ENCODE data around the gene FOSL1.

The FOSL1 gene

DNA sequence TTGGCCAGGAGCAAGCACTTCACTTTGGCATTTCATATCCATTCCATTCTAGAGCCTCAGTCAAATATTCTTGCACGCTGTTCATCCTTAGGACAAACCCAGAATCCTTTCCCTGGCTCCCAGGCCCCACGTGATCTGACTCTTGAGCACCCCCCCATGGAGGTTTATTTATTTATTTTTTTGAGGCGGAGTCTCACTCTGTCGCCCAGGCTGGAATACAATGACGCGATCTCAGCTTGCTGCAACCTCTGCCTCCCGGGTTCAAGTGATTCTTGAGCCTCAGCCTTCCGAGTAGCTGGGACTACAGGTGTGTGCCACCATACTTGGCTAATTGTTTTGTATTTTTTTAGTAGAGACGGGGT is 32.4 kb upstream of the FOSL1 start:
- peaks cover 0 to 12% of the 10 kb centered on the region in 2 donors for H3K4me1 ChIP-seq (ENCODE audit: control insufficient read depth in 2 of 2, insufficient read depth in 1 of 2, low read depth in 1 of 2, low read length in 2 of 2)
- no peak overlapping the region for H3K18ac ChIP-seq (ENCODE audit: low read length)
- H4K91ac ChIP-seq (ENCODE audit: low read depth, low read length, poor library complexity), result no peak overlapping the region
- H2BK5ac ChIP-seq (ENCODE audit: low read length), result no peak overlapping the region
- no CpG with 5 or more reads among the region's 9 CpGs for WGBS, 2 donors (ENCODE audit: extremely low coverage in 2 of 2, insufficient read length in 2 of 2, insufficient replicate concordance in 1 of 2)
- no peak overlapping the region for H2BK12ac ChIP-seq (ENCODE audit: low read length)
- no peak overlapping the region for H3K4me2 ChIP-seq (ENCODE audit: insufficient read depth, low read length, poor library complexity, severe bottlenecking)
- DNase-seq (ENCODE audit: low spot score), result no peak
- H3K4me3 ChIP-seq (ENCODE audit: low read length in 2 of 2), result no peak overlapping the region
- H2BK15ac ChIP-seq (ENCODE audit: low read length), result no peak overlapping the region
- H3K9me3 ChIP-seq (replicated peaks in 1 of 2; ENCODE audit: control insufficient read depth in 2 of 2, insufficient read depth in 1 of 2, low read depth in 1 of 2, low read length in 2 of 2), result no peaks in the 10 kb centered on the region
- H3K14ac ChIP-seq (ENCODE audit: low read length), result no peak overlapping the region
- no peak overlapping the region for H3K9ac ChIP-seq (ENCODE audit: low read depth, low read length, poor library complexity)
- no peak overlapping the region for H3K4ac ChIP-seq (ENCODE audit: low read length)
- no peak overlapping the region for H2AK5ac ChIP-seq (ENCODE audit: low read depth, low read length)
- H3K23ac ChIP-seq (ENCODE audit: low read depth, low read length, poor library complexity), result no peak overlapping the region
- H3K36me3 ChIP-seq (replicated peaks in 1 of 2; ENCODE audit: control insufficient read depth in 2 of 2, insufficient read depth in 2 of 2, low read length in 2 of 2), result no peaks in the 10 kb centered on the region
- H3K79me1 ChIP-seq (ENCODE audit: low read depth, low read length), result no peaks in the 10 kb centered on the region
- H2AFZ ChIP-seq (ENCODE audit: low read length), result peak overlapping the region; percentile 52
- no peak overlapping the region for H2BK120ac ChIP-seq (ENCODE audit: low read depth, low read length)
- H3K27me3 ChIP-seq (ENCODE audit: control insufficient read depth in 3 of 3, insufficient read depth in 3 of 3, low read depth in 1 of 3, low read length in 3 of 3), result no peaks in the 10 kb centered on the region
- no peak overlapping the region for H3K27ac ChIP-seq (replicated peaks; ENCODE audit: low read length)
- no peak overlapping the region for H4K8ac ChIP-seq (ENCODE audit: low read depth, low read length)

- Histone ChIP-seq H3K23ac (ENCODE audit: low read depth, low read length, poor library complexity) (no peak overlapping the region), H2BK120ac (ENCODE audit: low read depth, low read length) (no peak overlapping the region), H3K9ac (ENCODE audit: low read depth, low read length, poor library complexity) (no peak overlapping the region), H3K4me1 (ENCODE audit: control insufficient read depth in 2 of 2, insufficient read depth in 1 of 2, low read depth in 1 of 2, low read length in 2 of 2) (peaks cover 0 to 11% of the 10 kb centered on the region in 2 donors), H3K79me1 (ENCODE audit: low read depth, low read length) (no peaks in the 10 kb centered on the region), H2AFZ (ENCODE audit: low read length) (peak overlapping the region; percentile 52), H4K8ac (ENCODE audit: low read depth, low read length) (no peak overlapping the region), H3K27me3 (ENCODE audit: control insufficient read depth in 3 of 3, insufficient read depth in 3 of 3, low read depth in 1 of 3, low read length in 3 of 3) (no peaks in the 10 kb centered on the region), H2AK5ac (ENCODE audit: low read depth, low read length) (no peak overlapping the region), H3K9me3 (replicated peaks in 1 of 2; ENCODE audit: control insufficient read depth in 2 of 2, insufficient read depth in 1 of 2, low read depth in 1 of 2, low read length in 2 of 2) (no peaks in the 10 kb centered on the region), H3K36me3 (replicated peaks in 1 of 2; ENCODE audit: control insufficient read depth in 2 of 2, insufficient read depth in 2 of 2, low read length in 2 of 2) (no peaks in the 10 kb centered on the region), H3K27ac (replicated peaks; ENCODE audit: low read length) (no peak overlapping the region), H3K4me3 (ENCODE audit: low read length in 2 of 2) (no peak overlapping the region), H4K91ac (ENCODE audit: low read depth, low read length, poor library complexity) (no peak overlapping the region), H3K4me2 (ENCODE audit: insufficient read depth, low read length, poor library complexity, severe bottlenecking) (no peak overlapping the region), H2BK15ac (ENCODE audit: low read length) (peak overlapping the region; percentile 35), H3K14ac (ENCODE audit: low read length) (no peak overlapping the region), H3K18ac (ENCODE audit: low read length) (no peak overlapping the region), H2BK12ac (ENCODE audit: low read length) (no peak overlapping the region), H3K4ac (ENCODE audit: low read length) (no peak overlapping the region), H2BK5ac (ENCODE audit: low read length) (peak overlapping the region; percentile 39)
- no CpG with 5 or more reads among the region's 13 CpGs for WGBS, 2 donors (ENCODE audit: extremely low coverage in 2 of 2, insufficient read length in 2 of 2, insufficient replicate concordance in 1 of 2)
- DNase-seq (ENCODE audit: low spot score), result no peak
Measured at GRCh38 chr11:65931773-65932557, 31.8 kb upstream of the FOSL1 start.

GRCh38 chr11:65928667-65929066 is 28.5 kb upstream of the FOSL1 start:
- Histone ChIP-seq H2BK15ac (ENCODE audit: low read length) (no peak overlapping the region), H2BK120ac (ENCODE audit: low read depth, low read length) (no peak overlapping the region), H2AK5ac (ENCODE audit: low read depth, low read length) (peak overlapping the region; percentile 75), H4K91ac (ENCODE audit: low read depth, low read length, poor library complexity) (no peak overlapping the region), H4K8ac (ENCODE audit: low read depth, low read length) (no peak overlapping the region), H3K4me1 (ENCODE audit: control insufficient read depth in 2 of 2, insufficient read depth in 1 of 2, low read depth in 1 of 2, low read length in 2 of 2) (peaks cover 0 to 11% of the 10 kb centered on the region in 2 donors), H3K27ac (replicated peaks; ENCODE audit: low read length) (no peak overlapping the region), H3K9me3 (replicated peaks in 1 of 2; ENCODE audit: control insufficient read depth in 2 of 2, insufficient read depth in 1 of 2, low read depth in 1 of 2, low read length in 2 of 2) (no peaks in the 10 kb centered on the region), H2BK5ac (ENCODE audit: low read length) (no peak overlapping the region), H3K9ac (ENCODE audit: low read depth, low read length, poor library complexity) (no peak overlapping the region), H3K4ac (ENCODE audit: low read length) (no peak overlapping the region), H3K4me3 (ENCODE audit: low read length in 2 of 2) (no peak overlapping the region), H3K27me3 (ENCODE audit: control insufficient read depth in 3 of 3, insufficient read depth in 3 of 3, low read depth in 1 of 3, low read length in 3 of 3) (no peaks in the 10 kb centered on the region), H3K4me2 (ENCODE audit: insufficient read depth, low read length, poor library complexity, severe bottlenecking) (no peak overlapping the region), H3K79me1 (ENCODE audit: low read depth, low read length) (no peaks in the 10 kb centered on the region), H3K14ac (ENCODE audit: low read length) (no peak overlapping the region), H2BK12ac (ENCODE audit: low read length) (no peak overlapping the region), H2AFZ (ENCODE audit: low read length) (peak overlapping the region; percentile 65), H3K36me3 (replicated peaks in 1 of 2; ENCODE audit: control insufficient read depth in 2 of 2, insufficient read depth in 2 of 2, low read length in 2 of 2) (peaks cover 3% of the 10 kb centered on the region in 2 donors), H3K23ac (ENCODE audit: low read depth, low read length, poor library complexity) (no peak overlapping the region), H3K18ac (ENCODE audit: low read length) (no peak overlapping the region)
- no peak for DNase-seq (ENCODE audit: low spot score)
- no CpG with 5 or more reads among the region's 6 CpGs for WGBS, 2 donors (ENCODE audit: extremely low coverage in 2 of 2, insufficient read length in 2 of 2, insufficient replicate concordance in 1 of 2)

GRCh38 chr11:65927904-65928397 is 27.8 kb upstream of the FOSL1 start:
- Histone ChIP-seq H3K14ac (ENCODE audit: low read length) (no peak overlapping the region), H3K18ac (ENCODE audit: low read length) (no peak overlapping the region), H3K9ac (ENCODE audit: low read depth, low read length, poor library complexity) (no peak overlapping the region), H3K79me1 (ENCODE audit: low read depth, low read length) (no peaks in the 10 kb centered on the region), H2AK5ac (ENCODE audit: low read depth, low read length) (peak overlapping the region; percentile 79), H2BK120ac (ENCODE audit: low read depth, low read length) (no peak overlapping the region), H2AFZ (ENCODE audit: low read length) (peak overlapping the region; percentile 20), H3K36me3 (replicated peaks in 1 of 2; ENCODE audit: control insufficient read depth in 2 of 2, insufficient read depth in 2 of 2, low read length in 2 of 2) (peaks cover 3 to 10% of the 10 kb centered on the region in 2 donors), H4K91ac (ENCODE audit: low read depth, low read length, poor library complexity) (no peak overlapping the region), H3K27ac (replicated peaks; ENCODE audit: low read length) (peak overlapping the region; percentile 22), H3K4me2 (ENCODE audit: insufficient read depth, low read length, poor library complexity, severe bottlenecking) (no peak overlapping the region), H3K27me3 (ENCODE audit: control insufficient read depth in 3 of 3, insufficient read depth in 3 of 3, low read depth in 1 of 3, low read length in 3 of 3) (no peaks in the 10 kb centered on the region), H3K9me3 (replicated peaks in 1 of 2; ENCODE audit: control insufficient read depth in 2 of 2, insufficient read depth in 1 of 2, low read depth in 1 of 2, low read length in 2 of 2) (no peaks in the 10 kb centered on the region), H3K4ac (ENCODE audit: low read length) (no peak overlapping the region), H2BK15ac (ENCODE audit: low read length) (no peak overlapping the region), H4K8ac (ENCODE audit: low read depth, low read length) (no peak overlapping the region), H3K4me3 (ENCODE audit: low read length in 2 of 2) (no peak overlapping the region), H2BK12ac (ENCODE audit: low read length) (no peak overlapping the region), H3K4me1 (ENCODE audit: control insufficient read depth in 2 of 2, insufficient read depth in 1 of 2, low read depth in 1 of 2, low read length in 2 of 2) (peaks cover 0 to 11% of the 10 kb centered on the region in 2 donors), H2BK5ac (ENCODE audit: low read length) (no peak overlapping the region), H3K23ac (ENCODE audit: low read depth, low read length, poor library complexity) (no peak overlapping the region)
- DNase-seq (ENCODE audit: low spot score), result no peak
- WGBS, 2 donors (ENCODE audit: extremely low coverage in 2 of 2, insufficient read length in 2 of 2, insufficient replicate concordance in 1 of 2), result no CpG with 5 or more reads among the region's 9 CpGs
